ENCODE data around the gene WDR7.

WDR7 gene

DNA sequence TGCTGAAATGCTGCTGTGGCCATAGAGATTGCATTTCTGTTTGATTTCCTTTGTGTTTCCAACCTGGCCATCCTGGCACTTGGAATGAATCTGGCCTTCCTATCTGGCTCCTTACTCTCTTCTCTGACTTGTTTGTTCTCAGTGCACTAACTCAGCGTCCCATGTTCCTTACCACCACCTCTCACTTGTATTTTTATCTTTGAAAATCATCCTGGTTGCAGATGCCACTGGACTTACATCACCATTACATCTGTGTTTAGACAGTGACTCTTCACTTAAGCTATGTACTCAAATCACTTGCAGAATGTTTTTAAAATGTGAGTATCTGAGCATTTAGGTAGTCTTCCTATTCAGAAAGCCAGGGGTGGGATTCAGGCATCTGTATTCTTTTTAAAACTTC, 239.5 kb downstream of the WDR7 start:
- CTCF ChIA-PET: no interaction called here
- no peak for DNase-seq (ENCODE audit: extremely low spot score)
- POLR2A ChIA-PET: no interaction called here
- no peak for TF ChIP-seq L3MBTL2 (conservative IDR thresholded peaks at IDR 0.05)
- no peak for TF ChIP-seq FOXA1 (IDR thresholded peaks at IDR 0.05)
- no peak for TF ChIP-seq ZNF384 (IDR thresholded peaks at IDR 0.05)
- TF ChIP-seq ELF4 (IDR thresholded peaks at IDR 0.05): no peak
- no peak for TF ChIP-seq FOXM1 (IDR thresholded peaks at IDR 0.05; ENCODE audit: borderline replicate concordance)
- no peak for TF ChIP-seq PKNOX1 (IDR thresholded peaks at IDR 0.05)
- TF ChIP-seq ARNT (IDR thresholded peaks at IDR 0.05): no peak
- no peak for TF ChIP-seq NFRKB (IDR thresholded peaks at IDR 0.05)
- TF ChIP-seq CTBP1 (IDR thresholded peaks at IDR 0.05; ENCODE audit: borderline replicate concordance): no peak
- no peak for TF ChIP-seq BHLHE40 (IDR thresholded peaks at IDR 0.05; ENCODE audit: borderline replicate concordance)
- TF ChIP-seq LEF1 (IDR thresholded peaks at IDR 0.05; ENCODE audit: borderline replicate concordance): no peak
- TF ChIP-seq HDGF (IDR thresholded peaks at IDR 0.05; ENCODE audit: borderline replicate concordance): no peak
- no peak for TF ChIP-seq SP1 (IDR thresholded peaks at IDR 0.05)
- TF ChIP-seq FOXK2 (IDR thresholded peaks at IDR 0.05): no peak
- no peak for TF ChIP-seq TARDBP (IDR thresholded peaks at IDR 0.05)
- TF ChIP-seq SUZ12 (IDR thresholded peaks at IDR 0.05): no peak

GRCh38 chr18:56891116-56891515, 240.0 kb downstream of the WDR7 start:
- ChIA-PET CTCF (no interaction called here), POLR2A (no interaction called here)
- DNase-seq (ENCODE audit: extremely low spot score): no peak
- TF ChIP-seq NFRKB (IDR thresholded peaks at IDR 0.05): no peak
- no peak for TF ChIP-seq FOXM1 (IDR thresholded peaks at IDR 0.05; ENCODE audit: borderline replicate concordance)
- TF ChIP-seq FOXK2 (IDR thresholded peaks at IDR 0.05): no peak
- no peak for TF ChIP-seq PKNOX1 (IDR thresholded peaks at IDR 0.05)
- no peak for TF ChIP-seq SP1 (IDR thresholded peaks at IDR 0.05)
- TF ChIP-seq ELF4 (IDR thresholded peaks at IDR 0.05): no peak
- TF ChIP-seq HDGF (IDR thresholded peaks at IDR 0.05; ENCODE audit: borderline replicate concordance): no peak
- no peak for TF ChIP-seq SUZ12 (IDR thresholded peaks at IDR 0.05)
- TF ChIP-seq TARDBP (IDR thresholded peaks at IDR 0.05): no peak
- no peak for TF ChIP-seq BHLHE40 (IDR thresholded peaks at IDR 0.05; ENCODE audit: borderline replicate concordance)
- no peak for TF ChIP-seq L3MBTL2 (conservative IDR thresholded peaks at IDR 0.05)
- no peak for TF ChIP-seq LEF1 (IDR thresholded peaks at IDR 0.05; ENCODE audit: borderline replicate concordance)
- no peak for TF ChIP-seq CTBP1 (IDR thresholded peaks at IDR 0.05; ENCODE audit: borderline replicate concordance)

DNA sequence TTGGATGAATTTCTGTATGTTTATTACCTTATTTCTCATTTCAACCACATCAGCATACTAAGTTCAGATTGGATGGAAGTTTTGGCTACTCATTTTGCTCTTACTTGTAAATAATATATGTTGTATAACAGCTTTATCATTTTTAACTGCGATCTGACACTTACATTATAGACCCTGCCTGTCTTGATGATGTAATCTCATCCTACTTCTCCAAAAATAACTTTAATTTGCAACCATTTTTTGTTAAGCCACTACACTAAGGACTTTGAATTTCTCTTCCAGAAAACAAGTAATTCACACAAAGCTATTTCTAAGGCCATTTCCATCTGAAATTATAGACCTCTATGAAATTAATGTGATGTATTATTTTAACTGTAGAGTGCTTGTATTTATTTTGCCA, 240.7 kb downstream of the WDR7 start:
- TF ChIP-seq FOXK2 (IDR thresholded peaks at IDR 0.05) (no peak), PKNOX1 (IDR thresholded peaks at IDR 0.05) (no peak), NFRKB (IDR thresholded peaks at IDR 0.05) (no peak), ELF4 (IDR thresholded peaks at IDR 0.05) (no peak), FOXM1 (IDR thresholded peaks at IDR 0.05; ENCODE audit: borderline replicate concordance) (no peak), HDGF (IDR thresholded peaks at IDR 0.05; ENCODE audit: borderline replicate concordance) (no peak), BHLHE40 (IDR thresholded peaks at IDR 0.05; ENCODE audit: borderline replicate concordance) (no peak), FOXA1 (IDR thresholded peaks at IDR 0.05) (no peak), ZNF384 (IDR thresholded peaks at IDR 0.05) (no peak), TARDBP (IDR thresholded peaks at IDR 0.05) (no peak), SP1 (IDR thresholded peaks at IDR 0.05) (no peak), CTBP1 (IDR thresholded peaks at IDR 0.05; ENCODE audit: borderline replicate concordance) (no peak), ARNT (IDR thresholded peaks at IDR 0.05) (no peak), LEF1 (IDR thresholded peaks at IDR 0.05; ENCODE audit: borderline replicate concordance) (no peak), SUZ12 (IDR thresholded peaks at IDR 0.05) (no peak), L3MBTL2 (conservative IDR thresholded peaks at IDR 0.05) (no peak)
- ChIA-PET CTCF (interaction anchor here (0.6 kb wide), 1 partner anchor 15 kb away, joined by 8 read pairs; no protein-coding TSS in a partner anchor), POLR2A (no interaction called here)
- no peak for DNase-seq (ENCODE audit: extremely low spot score)

DNA sequence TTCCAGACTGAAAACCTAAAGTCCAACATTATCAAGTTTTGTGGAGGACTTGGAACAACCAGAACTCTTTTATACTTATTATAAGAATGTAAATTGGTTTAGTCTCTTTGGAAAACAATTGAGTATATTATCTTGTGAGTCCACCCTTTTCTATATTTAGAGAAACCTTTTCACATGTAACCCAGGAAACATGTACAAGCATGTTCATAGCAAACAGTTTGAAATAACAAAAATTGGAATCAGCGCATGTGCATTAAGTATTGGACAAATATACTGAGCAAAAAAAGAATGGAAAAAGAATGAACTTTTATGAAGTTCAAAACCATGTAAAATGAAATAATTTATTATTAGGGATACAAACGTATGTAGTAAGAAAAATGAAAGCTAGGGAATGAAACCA, 246.0 kb downstream of the WDR7 start:
- TF ChIP-seq LEF1 (IDR thresholded peaks at IDR 0.05; ENCODE audit: borderline replicate concordance) (no peak), FOXM1 (IDR thresholded peaks at IDR 0.05; ENCODE audit: borderline replicate concordance) (no peak), SP1 (IDR thresholded peaks at IDR 0.05) (no peak), SUZ12 (IDR thresholded peaks at IDR 0.05) (no peak), HDGF (IDR thresholded peaks at IDR 0.05; ENCODE audit: borderline replicate concordance) (no peak), ELF4 (IDR thresholded peaks at IDR 0.05) (no peak)
- POLR2A ChIA-PET: no interaction called here
- DNase-seq (ENCODE audit: extremely low spot score): no peak
- CTCF ChIA-PET: no interaction called here

DNA sequence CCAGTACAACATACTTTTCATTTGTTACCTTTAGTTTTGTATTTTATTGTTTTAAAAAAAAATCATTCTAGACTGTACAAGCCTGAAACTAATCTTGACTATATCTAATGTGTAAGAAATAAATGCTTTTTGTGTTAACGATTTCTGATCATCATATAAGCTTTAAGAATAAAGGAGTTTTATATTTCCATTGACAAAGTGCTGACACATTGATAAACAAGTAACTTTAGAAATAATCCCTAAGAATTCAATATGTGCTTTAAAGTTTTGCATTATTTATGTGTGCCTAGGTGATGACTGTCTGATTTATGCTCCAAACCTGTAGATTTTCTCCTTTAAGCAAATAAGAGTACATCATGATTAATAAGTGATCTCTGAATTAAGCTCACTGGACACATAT, 248.5 kb downstream of the WDR7 start:
- CTCF ChIA-PET: no interaction called here
- POLR2A ChIA-PET: no interaction called here
- no peak for DNase-seq (ENCODE audit: extremely low spot score)
- TF ChIP-seq PKNOX1 (IDR thresholded peaks at IDR 0.05) (no peak), FOXK2 (IDR thresholded peaks at IDR 0.05) (no peak), TARDBP (IDR thresholded peaks at IDR 0.05) (no peak), FOXA1 (IDR thresholded peaks at IDR 0.05) (no peak), LEF1 (IDR thresholded peaks at IDR 0.05; ENCODE audit: borderline replicate concordance) (no peak)
